ELF-1 (cell line): ENCODE results near the gene CCR6.
A peak's percentile ranks its signal among the peaks of the same experiment; 100 is the strongest.

ENCODE experiments used
- DNase-seq: peaks from one replicate; pipeline ENCODE4 v3.0.0-alpha.2; 2016; ENCODE audit warnings: low read depth, low spot score

Gene CCR6

DNA sequence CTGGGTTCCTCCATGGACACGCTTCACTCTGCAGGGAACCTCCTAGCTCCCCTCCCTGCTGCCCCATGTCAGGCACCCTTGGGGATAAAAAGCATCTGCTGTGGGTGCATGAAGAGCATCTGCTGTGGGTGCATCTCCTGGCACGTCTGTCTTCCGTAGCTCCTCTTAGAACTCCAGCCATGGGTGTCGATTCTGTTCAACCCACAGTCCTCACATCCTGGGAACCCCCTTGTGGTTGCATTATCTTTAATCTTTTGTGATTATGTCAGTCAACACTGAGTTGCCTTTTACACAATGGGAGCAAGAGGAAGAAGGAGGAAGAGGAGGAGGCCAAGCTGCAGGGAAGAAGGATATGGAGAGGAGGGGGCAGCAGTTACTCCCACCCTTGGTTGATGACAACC, 24.1 kb upstream of the CCR6 start:
- DNase-seq: no peak

DNA sequence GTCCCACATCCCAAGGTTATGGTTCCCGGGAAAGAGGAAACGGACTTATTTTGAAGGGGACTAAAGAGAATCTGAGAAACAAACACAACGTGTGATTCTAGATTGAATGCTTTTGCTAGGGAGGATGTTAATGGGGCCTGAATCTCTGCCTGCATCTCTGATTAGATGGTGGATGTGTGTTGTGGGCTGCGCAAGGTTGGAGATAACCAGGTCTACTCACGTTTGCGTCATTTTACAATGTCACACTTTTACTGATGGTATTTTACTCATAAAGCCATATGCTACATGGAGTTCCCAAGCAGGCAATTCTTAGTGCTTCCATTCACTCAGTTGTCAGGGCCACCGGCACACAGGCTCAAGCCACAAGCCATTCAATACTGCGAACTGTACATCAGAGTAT, 23.2 kb upstream of the CCR6 start:
- DNase-seq: no peak

DNA sequence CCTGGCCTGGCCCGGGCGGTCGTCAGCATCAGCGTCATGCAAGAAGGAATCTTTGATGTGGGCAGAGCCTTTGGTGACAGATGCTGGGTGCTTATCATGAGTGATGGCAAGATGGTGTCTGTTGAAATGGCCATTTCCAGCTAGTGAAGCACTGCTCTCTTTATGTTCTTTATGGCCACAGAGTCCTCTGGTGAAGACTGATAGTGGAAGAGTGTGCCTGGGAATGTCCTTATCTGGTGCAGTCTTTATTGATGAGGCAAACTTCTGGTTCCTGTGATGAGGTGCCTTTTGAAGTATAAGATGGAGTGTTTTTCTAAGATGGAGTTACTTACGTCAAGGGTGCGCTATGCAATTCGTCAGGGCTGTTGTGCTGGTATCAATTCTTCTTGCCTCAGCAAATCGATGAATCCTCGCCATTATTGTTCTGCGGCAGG, 22.6 kb upstream of the CCR6 start:
- peak; percentile 51 for DNase-seq

DNA sequence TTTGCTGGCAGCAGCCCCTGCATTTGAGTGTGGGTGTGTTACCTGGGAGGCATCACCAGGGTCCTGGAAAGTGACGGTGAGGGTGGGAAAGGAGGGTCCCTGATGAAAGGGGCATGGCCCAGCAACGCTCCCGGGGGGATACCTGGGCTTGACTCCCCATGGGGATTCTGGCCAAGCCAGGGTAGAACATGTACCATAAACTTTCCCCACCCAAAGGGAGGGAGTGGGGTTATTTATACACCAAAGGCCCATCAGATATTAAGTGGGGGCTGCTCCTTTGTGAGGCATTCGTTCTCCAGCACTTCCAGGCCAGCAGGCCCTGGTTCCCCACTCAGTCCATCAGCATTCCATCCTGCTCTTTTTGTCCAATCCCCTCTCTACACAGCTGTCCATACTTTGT, 20.6 kb upstream of the CCR6 start:
- no peak for DNase-seq

DNA sequence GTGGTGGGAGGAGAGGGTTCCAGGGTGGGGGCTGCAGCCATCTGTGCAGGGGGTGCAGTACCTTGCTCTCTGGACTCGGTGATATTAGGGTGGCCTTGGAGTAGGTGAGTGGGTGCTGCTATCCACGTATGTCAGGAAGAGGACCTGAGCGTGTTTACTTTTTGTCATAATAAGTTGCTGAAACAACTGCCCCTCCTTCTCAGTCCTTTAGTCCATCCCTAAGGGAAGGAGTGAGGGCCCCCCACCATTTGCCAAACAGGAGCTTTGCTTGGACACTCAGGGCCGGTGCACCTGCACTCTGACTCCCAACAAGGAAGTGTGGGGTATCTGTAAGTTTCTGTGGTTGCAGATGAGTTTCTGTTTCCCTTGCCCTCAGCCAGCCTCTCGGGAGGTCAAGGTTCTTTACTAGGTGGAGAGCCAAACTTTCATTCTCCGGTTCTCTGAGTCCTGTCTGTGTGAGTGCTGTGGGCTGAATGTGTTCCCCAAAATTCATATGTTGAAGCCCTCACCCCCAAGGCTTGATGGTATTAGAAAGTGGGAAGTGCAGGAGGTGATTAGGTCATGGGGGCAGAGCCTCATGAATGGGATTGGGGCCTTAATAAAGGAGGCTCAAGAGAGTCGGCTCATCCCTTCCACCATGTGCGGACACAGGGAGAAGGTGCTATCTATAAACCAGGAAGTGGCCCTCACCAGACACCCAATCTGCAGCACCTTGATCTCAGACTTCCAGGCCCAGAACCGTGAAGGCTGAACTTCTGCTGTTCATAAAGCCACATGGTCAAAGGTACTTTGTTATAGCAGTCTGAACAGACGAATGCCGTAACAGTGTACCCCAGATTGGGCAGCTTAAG, 19.6 kb upstream of the CCR6 start:
- DNase-seq: no peak

DNA sequence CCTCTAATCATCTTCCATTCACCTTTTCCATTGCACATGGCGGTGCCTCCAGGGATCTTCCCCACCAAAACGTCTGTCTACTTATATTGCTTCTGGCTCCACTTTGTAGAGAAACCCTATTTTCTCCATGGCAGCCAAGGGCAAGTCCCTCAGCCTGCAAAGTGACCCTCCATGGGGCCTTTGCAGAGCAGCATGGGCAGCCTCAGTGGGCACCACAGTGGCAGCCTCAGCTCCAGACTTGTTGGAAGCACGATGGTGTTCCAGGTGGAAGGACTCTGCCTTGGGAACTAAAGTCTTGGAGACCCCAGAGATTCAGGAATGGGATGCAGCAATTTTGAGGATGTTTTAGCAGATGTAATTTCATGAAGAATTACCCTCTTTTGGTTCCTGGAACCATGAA, 18.5 kb upstream of the CCR6 start:
- DNase-seq: no peak

DNA sequence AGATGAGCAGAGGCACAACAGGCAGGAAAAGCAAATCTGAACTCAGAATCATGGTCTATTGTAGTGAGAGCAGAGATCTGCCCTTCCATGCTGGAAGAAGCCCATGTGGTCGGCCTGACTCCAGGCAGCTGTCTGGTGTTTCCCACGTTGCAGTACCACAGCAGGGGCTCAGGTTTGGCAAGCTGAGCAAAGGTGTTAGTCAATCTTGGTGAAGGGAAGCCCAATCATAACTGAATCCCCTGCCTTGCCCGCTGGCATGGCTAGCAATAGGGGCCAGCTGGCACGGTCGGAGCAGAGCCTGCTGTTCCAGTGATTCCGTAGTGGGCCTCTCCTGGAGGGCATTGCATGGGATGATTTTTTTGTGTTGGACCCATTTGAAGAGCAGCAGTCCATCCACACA, 17.8 kb upstream of the CCR6 start:
- DNase-seq: no peak

DNA sequence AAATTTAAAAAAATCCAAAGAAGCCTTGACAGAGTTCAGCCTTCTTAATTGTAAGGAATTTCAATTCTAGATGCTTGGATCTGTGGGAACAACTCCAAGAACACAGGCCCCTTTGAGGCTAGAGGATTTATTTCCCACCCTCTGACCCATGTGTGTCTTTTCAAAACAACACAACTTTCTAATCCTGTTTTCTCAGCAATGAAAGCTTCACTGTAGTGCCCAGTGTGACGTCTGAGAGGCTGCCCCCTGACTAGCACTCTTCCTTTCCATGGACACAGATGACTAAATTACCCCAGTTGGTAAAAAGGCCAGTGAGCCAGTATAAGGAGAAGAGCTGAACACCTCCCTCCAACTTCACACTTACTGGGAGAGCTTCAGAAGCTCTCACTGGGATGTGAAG, 16.5 kb upstream of the CCR6 start:
- no peak for DNase-seq

DNA sequence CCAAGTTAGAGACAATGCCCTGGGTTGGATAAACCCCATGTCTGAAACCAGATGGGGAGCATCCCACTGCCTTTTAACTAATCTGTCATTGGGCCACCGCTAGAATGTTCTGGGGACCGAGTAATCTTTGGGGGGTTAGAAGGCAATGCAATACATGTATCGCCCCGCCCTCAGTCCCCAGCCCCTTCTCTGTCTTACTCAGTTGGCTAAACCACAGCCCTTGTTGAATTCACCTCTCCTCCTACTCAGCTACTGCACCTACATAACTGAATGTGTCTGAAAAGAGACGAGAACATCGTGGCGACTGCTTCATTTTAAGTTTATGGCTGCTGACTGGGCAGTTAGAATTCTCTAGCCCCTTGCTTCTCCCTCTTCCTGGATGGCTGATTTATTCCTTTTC, 15.1 kb upstream of the CCR6 start:
- no peak for DNase-seq

DNA sequence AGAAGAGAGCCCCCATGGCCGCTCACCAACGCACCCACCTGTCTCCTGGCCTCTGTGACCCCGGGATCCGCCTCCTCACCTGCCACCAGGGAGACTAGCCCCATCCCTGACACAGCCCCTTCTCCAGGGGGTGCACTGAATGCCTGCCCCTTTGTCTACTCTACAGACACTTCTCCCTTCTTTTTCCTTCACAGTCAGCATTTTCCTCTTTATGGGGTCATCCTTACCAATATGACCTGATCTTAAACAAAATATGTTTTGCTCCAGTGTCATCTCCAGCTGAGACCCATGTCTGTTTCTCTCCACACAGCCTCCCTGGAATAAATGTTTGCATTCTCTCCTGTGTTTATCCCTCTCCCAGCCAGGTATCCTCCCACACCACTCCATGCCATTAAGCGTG, 14.6 kb upstream of the CCR6 start:
- no peak for DNase-seq

DNA sequence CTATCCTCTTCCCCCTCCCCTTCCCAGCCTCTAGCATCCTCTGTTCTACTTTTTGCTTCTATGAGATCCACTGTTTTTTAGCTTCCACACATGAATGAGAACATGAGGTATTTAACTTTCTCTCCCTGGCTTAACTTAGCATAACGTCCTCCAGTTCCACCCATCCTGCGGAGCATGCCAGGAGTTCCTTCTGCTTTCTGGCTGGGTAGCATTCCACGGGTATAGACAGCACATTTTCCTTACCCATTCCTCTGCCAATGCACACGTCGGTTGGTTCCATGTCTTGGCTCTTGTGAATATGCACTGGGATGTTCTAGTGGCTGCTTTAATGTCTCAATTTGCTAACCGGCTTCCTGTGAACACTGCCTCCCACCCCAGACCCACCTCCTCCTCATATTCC, 13.2 kb upstream of the CCR6 start:
- DNase-seq: no peak

DNA sequence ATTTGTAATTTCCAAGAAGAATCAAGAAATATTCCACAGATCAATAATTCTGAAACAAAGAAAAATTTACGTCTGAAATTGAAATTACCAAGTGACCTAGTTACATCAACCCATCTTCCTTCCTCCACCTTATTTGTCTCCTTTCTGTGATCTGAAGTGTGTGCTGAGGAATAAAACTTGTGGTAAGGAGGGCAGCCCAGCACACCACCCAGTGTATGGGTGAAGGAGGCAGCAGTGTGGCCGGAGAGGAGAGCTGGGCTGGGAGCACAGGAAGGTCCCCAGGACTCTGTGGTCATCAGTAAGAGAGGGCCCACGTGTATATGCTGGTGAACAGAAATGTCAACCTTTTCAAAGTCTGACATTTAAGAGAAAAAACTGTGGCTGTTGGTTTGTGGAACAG, 11.3 kb upstream of the CCR6 start:
- DNase-seq: no peak

DNA sequence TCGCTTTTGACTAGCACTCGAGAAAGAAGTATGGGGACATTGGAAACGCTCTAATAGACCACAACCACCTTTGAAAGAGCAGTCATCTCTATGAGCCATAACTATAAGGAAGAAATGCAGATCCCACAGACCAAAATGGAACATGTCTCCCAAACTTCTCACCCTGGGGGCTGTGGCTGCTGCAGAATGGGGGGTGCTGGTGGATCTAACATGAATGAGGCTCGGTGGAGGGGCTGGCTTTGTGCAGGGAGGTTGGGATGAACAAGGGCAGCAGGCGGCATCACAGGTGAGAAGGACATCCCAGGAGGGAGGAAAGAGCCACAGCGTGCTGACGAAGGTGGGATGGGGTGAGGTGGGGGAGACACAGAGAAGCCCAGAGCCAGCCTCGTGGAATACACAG, 10.5 kb upstream of the CCR6 start:
- DNase-seq: no peak

DNA sequence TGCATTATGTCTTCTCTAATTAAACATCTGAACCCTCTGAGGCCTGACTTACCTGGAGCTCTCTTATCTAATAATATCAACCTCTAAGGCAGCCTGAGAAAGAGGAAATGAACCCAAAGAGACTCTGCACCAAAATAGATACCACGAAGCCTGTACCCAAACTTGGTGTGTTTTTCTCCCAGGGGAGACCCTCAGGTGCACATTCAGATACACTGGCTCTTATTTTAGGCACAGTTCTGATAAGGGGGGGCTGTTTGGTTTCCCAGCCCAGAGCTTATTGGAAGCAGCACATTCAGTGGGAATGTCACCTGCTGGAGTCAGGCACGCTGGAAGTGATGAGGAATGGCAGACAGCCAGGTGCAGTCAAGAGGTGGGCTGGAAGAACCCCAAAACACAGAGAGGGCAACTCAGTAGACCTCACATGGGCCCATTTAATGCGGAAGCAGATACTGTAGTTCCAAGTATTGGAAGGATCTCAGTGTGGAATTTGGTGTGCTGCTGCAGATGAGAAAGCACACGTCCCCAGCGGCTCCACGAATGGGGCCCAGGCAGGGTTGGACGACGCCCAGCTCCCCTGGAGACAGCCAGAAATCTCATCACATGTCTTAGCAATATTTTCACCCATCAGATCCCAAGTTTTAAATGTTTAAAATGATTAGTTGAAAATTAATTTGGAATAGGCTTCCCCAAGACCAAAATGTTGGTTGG, 9.7 kb upstream of the CCR6 start:
- no peak for DNase-seq

DNA sequence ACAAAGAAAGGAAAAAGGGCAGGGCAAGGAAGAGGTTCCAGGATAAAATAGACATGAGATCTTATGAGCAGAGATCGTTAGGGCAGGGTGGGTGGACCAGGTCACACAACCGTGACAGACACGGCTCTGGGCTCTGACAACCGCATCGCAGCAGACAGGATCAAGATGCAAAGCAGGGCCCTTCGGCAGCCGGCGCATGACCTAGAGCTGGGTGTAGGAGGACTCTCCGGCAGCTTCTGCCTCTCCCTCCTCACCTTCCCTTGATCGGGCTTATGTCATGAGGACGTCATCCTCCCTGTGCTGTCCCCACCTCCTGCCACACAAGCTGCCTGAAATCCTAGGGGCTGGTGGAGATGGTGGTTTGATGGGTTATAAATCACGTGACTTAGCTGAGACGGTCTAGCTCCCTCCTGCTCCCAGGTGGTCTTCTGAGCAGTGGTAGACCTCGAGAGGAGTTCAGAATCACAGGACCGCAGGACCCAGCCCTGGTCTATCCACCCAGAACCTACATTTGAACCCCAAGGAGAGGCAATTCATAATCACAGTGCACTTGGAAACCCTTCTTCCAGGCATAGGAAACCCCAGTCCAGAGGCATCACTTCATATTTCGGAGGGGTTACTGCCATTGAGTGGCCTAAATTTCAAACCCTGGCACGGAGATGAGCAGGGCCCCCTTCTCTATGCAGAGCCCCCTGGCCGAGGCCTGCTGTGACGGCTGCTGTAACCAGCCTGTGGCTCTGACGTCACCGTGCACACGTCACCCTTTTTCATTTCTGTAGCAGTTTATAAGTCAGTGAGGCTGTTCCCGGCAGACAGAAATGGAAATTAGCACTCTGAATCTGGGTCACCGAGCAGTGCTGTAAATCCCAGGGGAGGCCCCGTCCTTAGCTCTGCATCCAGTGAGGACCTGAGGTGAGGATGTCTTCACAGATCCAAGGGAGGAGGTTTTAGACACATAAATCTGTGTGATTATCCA, 8.7 kb upstream of the CCR6 start:
- DNase-seq: no peak

DNA sequence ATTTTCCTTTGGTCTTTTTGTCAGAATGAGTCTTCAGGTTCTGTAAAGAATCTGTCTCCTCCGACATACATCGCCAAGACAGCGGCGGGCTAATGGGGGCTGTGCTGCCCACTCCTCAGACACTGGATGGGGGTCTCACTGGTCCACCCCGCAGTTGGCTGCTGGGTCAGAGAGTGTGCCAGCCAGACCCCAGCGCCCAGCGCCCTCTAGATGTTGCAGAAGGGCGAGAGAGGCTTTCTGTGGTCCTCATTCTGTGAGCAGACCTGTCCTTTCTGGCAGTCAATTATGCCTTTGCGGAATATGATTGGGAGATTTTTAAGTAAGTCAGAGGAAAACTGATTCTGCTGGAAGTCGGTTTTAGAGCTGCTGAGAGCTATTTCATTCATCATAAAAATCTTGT, 7.8 kb upstream of the CCR6 start:
- no peak for DNase-seq

DNA sequence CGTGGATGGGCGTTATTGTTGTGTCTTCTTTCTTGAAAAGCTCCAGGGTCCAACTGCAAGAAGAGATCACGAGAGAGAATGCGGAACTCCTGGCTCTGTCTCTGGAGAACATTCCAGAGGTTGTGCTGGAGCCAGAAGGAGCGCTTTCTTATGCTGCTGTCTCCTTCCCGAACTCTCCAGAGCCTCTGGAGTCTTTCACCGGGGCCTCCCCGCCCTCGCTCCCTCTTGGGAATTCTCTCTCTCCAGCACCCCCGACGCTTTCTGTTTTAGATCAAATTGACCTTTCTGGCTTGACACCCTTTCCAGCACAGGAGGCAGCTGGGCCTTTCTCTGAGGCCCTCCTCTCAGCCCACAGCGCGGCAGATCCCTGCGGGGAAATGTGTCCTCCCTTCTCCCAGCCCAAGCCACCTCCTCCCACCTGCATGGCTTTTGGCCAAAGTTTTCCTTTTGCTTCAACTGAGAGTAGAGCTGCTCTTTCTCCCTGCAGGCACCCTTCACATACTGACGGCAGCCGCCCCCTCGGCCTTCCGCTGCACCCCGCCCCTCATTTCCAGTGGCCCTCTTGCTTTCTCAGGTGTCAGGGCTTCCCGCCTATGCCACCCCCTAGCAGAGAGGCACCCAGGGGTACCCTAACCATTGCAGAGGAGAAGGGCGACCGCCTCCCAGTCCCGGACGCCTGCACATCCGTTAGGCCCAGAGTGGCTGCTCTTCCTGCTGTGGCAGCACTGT, 6.6 kb upstream of the CCR6 start:
- peak; percentile 61 for DNase-seq

DNA sequence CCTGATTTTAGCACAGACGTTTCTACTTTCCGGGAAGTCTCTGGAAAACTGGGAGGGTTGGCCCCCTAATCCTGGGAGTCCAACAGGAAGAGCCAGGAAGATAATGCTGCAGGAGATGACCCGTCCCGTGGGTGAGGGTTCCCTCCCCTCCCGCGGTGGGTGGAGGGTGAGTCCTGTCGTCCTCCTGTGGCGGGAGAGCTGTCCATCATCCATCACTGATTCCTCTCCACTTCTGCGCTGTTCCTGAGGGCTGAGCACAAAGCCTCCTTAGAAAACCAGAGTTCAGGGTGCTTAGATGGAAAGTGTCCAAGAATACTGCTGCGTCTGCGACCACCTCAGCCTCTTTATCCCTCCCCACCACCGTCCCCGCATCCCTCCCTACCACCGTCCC, 6.1 kb upstream of the CCR6 start:
- DNase-seq: no peak

DNA sequence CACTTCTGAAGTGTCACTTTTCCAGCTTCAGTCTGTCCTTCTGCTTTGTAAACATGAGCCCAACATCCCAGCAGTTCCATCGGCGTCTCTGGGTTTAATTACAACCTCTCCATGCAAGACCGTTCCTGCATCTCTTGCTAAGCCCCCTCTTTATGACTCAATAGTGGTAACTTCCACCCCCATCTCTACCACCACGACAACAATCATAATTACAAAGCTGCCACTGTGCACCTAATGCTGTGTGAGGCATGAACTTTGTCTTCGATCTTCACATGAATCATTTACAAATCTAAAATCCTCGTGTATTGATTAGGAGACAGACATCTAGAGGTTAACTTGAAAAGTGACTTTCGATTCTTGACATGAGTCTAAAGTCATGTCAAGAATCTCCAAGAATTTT, 4.9 kb upstream of the CCR6 start:
- no peak for DNase-seq

DNA sequence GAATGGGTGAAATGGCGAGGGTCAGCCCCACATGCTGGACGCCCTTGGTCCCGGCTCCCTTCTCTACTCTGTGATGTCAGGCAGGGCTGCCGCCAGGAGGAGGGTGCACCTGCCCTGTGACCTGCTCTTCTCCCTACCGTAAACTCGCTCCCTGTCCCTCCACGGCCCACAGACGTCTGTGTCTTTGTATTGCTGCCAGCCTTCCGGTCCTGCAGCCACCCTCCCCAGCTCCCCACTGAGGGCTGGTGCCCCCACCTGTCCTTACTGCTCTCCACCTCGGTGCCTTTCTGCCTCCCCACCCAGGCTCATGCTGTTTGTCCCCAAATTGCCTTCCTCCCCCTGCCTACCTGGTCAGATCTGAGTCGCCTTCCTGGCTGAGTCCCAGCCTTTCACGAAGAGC, 4.1 kb upstream of the CCR6 start:
- DNase-seq: no peak
